Measurements from ENCODE around the gene TMEM74B. TPM values are rescaled to one million over a fixed set of nuclear protein-coding genes. Genes with fewer than 3 reads are reported as not detected.
"Not testable (repeated sequence)": the region's sequence is repeated elsewhere in the genome, so short reads cannot be mapped to it uniquely, and the experiment has no call there.

Gene TMEM74B
- polyA plus RNA-seq (2012; ENCODE audit: missing spikeins), result 0.30 TPM

DNA sequence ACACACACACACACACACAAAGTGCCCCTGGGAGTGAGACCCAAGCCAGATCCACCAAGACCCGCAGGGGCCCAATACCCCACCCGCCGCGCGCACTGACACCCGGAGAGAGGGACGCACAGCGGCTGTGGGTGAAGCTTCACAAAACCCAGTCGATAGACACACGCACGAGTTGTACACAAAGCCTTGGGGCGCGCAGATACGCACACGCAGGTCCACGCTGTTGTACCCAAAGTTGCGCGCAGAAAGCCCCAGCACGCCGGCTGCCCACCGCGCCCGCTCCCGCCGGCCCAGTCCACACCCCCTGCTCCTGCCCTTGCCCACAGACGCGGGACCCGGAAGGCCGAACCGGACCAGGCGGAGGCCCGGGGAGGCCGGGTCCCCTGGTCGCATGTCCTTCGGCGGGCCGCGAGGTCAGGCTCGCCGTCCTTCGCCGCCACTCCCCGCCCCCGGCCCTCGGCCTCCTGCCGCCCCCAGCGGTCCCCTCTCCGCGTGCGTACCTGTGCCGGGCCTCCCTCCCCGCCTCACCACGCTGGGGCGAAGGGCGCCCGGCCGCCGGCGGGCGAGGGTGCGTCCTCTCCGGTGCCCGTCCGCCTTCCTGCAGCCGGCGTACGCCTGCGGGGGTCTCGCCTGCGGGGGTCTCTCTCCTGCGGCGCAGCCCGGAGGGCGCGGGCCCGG lies at the start of gene TMEM74B:
TSS of gene TMEM74B (minus strand) at position 344 of the 678 bp plus-strand sequence. CDS start 1,180 bp downstream, outside the sequence.
- DNase-seq (ENCODE audit: insufficient read length), result no peak
- TF ChIP-seq TAF1 (IDR thresholded peaks at IDR 0.05; ENCODE audit: borderline replicate concordance, low read depth, low read length), result no peak
- TF ChIP-seq POLR2A (IDR thresholded peaks at IDR 0.05; ENCODE audit: low read depth, low read length), result no peak
- no peak for TF ChIP-seq POLR2AphosphoS5 (IDR thresholded peaks at IDR 0.05; ENCODE audit: low read depth, low read length)
- FAIRE-seq, result no peak

DNA sequence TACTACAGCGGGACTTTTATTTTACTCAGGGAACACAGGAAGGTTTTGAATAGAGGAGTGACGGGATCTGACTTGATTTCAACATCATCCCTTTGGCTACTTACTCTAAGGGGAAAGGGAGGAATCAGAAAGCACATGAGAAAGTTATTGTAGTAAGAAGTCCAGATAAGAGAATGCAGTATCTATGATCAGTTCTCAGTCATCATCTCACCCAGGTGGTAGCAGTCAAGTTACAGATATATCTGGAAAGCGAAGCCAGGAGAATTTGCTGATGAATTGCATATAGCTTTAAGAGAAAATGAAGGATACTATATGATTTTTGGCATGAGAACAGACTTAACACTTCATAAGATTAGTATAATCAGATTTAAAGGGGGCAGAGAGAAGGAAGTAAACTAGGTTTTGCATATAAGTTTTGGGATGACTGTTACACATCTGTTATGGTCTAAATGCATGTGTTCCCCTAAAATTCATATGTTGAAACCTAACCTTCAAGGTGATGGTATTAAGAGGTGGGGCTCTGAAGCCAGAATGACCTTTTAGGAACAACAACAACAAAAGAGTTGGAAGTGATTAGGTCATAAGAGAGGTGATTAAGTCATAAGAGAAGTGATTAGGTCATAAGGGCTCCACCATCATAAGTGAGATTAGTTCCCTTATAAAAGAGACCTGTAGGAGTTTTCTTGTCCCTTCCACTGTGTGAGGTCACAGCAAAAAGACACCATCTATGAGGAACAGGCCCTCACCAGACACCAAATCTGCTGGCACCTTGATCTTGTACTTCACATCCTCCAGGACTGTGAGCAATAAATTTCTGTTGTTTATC lies 47.7 kb upstream of the TMEM74B start:
- DNase-seq (ENCODE audit: insufficient read length) (no peak), FAIRE-seq (peak; percentile 44)
- TF ChIP-seq POLR2A (IDR thresholded peaks at IDR 0.05; ENCODE audit: low read depth, low read length), result no peak
- no peak for TF ChIP-seq POLR2AphosphoS5 (IDR thresholded peaks at IDR 0.05; ENCODE audit: low read depth, low read length)
- no peak for TF ChIP-seq TAF1 (IDR thresholded peaks at IDR 0.05; ENCODE audit: borderline replicate concordance, low read depth, low read length)

DNA sequence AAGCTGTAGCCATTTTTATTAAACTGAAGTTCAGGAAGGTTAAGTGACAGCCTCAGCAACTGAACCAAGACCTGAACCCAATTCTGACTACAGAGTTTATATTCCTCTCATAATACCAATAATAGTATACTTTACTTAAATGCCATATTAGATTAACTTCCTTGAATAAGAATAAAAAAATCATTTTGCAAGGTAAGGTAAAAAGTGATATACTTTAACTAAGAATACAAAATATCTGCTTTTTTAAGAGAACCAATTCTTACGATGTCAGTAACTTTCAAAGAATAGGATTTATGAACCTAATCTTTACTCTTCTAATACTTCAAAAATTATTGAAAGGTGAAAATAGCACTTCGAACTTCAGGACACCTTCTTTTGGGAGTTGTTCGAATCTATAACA lies 44.8 kb upstream of the TMEM74B start:
- DNase-seq (ENCODE audit: insufficient read length) (no peak), FAIRE-seq (no peak)
- TF ChIP-seq POLR2A (IDR thresholded peaks at IDR 0.05; ENCODE audit: low read depth, low read length) (no peak), POLR2AphosphoS5 (IDR thresholded peaks at IDR 0.05; ENCODE audit: low read depth, low read length) (no peak), TAF1 (IDR thresholded peaks at IDR 0.05; ENCODE audit: borderline replicate concordance, low read depth, low read length) (no peak)

DNA sequence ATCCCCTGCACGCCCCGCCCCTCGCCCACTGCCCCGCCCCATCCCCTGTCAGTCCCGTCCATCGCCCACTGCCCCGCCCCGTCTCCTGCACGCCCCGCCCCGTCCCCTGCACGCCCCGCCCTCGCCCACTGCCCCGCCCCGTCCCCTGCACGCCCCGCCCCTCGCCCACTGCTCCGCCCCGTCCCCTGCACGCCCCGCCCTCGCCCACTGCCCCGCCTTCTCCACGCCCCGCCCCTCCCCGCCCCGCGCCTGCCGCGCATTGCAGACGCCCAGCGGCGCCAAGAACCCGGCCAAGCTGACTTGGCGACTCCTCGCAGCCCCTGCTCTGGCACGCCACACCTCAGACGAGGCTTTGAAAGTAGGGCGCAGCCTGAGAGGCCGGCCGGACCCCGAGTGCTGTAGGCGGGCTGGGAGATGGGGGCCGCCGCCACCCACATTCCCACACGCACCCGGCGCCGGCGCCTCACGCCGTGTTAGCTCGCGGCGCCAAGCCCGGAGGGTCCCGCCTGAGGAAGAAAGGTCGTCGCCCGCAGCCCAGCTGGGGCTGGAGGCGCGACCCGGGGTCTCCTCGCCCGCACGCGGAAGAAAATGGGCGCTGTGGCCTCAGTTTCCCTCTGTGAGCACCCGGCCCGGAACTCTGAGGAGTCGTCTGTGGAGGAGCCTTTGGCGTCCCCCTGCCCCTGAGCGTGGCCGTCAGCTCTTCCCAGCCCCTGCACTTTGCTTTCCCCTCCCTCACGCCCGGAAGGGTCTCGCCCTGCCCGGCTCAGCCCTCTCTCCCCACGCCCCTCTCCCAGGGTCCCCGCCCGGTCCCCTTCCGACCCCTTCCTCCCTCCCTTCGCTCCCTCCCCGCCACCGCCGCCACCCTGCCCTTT lies 41.2 kb upstream of the TMEM74B start, which contains the start of gene RAD21L1:
TSS of gene RAD21L1 (plus strand) at position 262 of the 872 bp plus-strand sequence. CDS start 2,410 bp downstream, outside the sequence.
- no peak for TF ChIP-seq POLR2A (IDR thresholded peaks at IDR 0.05; ENCODE audit: low read depth, low read length)
- no peak for TF ChIP-seq TAF1 (IDR thresholded peaks at IDR 0.05; ENCODE audit: borderline replicate concordance, low read depth, low read length)
- TF ChIP-seq POLR2AphosphoS5 (IDR thresholded peaks at IDR 0.05; ENCODE audit: low read depth, low read length), result no peak
- peak; percentile 78 for DNase-seq (ENCODE audit: insufficient read length)
- FAIRE-seq, result peak; percentile 94

DNA sequence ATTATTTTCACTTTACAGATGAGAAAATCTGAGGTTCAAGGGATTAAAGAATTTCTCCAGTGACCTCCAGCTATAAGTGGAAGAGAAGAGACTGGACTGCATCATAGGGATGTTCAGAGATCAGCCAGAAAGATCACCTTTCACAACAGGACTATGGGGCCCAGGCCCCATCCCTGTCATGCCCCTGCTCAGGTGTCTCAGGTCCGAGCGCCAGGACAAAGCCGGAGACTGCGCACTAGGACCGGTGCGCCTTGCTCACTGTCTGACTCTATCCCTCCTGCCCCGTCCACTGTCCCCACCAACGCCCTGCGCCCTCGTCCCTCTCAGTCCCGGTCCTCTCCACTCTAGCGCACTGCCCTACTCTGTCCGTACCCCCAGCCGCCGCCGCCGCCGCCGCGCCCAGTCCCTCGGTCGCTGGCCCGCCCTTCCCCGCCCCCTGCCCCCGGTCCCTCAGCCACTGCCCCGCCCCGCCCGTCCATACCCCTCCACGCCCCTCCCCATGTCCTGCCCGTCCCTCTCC lies 40.5 kb upstream of the TMEM74B start:
- FAIRE-seq (no peak), DNase-seq (ENCODE audit: insufficient read length) (no peak)
- TF ChIP-seq POLR2AphosphoS5 (IDR thresholded peaks at IDR 0.05; ENCODE audit: low read depth, low read length) (no peak), TAF1 (IDR thresholded peaks at IDR 0.05; ENCODE audit: borderline replicate concordance, low read depth, low read length) (no peak), POLR2A (IDR thresholded peaks at IDR 0.05; ENCODE audit: low read depth, low read length) (no peak)

DNA sequence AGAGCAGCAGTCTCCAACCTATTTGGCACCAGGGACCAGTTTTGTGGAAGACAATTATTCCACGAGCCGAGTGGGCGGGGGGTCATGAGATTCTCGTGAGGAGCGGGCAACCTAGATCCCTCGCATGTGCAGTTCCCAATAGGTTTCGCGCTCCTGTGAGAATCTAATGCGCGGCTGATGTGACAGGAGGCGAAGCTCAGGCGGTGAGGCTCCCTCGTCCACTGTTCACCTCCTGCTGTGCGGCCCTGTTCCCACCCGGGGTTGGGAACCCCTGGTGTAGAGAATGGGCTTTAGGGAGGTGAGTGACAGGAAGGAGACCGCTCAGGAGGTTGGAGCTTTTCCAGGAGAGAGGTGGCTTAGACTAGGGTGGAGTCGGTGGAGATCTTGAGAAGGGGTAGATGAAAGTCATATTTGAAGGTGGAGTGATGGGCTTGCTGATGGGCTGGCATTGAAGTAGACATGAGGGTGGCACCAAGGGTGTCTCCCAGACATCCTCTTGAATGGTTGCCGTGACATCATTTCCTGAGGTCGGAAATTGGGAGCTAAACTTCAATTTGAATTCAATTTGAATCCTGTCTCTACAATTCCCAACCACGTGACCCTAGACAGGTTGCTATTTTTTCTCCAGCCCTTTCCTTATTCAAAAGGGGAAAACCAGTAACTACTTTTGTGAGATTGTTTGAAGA lies 39.6 kb upstream of the TMEM74B start:
- DNase-seq (ENCODE audit: insufficient read length) (no peak), FAIRE-seq (no peak)
- TF ChIP-seq POLR2AphosphoS5 (IDR thresholded peaks at IDR 0.05; ENCODE audit: low read depth, low read length) (no peak), TAF1 (IDR thresholded peaks at IDR 0.05; ENCODE audit: borderline replicate concordance, low read depth, low read length) (no peak), POLR2A (IDR thresholded peaks at IDR 0.05; ENCODE audit: low read depth, low read length) (no peak)

DNA sequence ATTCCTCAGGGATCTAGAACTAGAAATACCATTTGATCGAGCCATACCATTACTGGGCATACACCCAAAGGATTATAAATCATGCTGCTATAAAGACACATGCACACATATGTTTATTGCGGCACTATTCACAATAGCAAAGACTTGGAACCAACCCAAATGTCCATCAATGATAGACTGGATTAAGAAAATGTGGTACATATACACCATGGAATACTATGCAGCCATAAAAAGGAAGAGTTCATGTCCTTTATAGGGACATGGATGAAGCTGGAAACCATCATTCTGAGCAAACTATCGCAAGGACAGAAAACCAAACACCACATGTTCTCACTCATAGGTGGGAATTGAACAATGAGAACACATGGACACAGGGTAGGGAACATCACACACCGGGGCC lies 38.0 kb upstream of the TMEM74B start:
- not testable (repeated sequence) for DNase-seq (ENCODE audit: insufficient read length); FAIRE-seq

DNA sequence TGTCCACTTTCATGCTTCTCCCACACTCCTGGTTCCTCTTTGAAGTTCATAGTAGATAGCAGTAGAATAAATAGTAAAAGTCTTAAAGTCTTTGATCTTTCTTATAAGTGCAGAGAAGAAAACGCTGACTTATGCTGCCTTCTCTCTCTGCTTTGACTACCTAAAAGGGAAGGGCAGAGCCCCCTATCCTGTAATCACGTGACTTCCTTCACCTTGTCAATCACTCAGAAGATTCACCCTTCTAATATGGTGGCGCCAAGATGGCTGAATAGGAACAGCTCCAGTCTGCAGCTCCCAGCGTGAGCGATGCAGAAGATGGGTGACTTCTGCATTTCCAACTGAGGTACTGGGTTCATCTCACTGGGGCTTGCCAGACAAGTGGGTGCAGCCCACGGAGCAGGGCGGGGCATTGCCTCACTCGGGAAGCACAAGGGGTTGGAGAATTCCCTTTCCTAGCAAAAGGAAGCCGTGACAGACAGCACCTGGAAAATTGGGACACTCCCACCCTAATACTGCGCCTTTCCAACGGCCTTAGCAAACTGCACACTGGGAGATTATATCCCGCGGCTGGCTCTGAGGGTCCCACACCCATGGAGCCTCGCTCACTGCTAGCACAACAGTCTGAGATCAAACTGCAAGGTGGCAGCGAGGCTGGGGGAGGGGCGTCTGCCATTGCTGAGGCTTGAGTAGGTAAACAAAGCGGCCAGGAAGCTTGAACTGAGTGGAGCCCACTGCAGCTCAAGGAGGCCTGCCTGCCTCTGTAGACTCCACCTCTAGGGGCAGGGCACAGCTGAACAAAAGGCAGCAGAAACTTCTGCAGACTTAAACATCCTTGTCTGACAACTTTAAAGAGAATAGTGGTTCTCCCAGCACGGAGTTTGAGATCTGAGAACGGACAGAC lies 32.0 kb upstream of the TMEM74B start:
- DNase-seq (ENCODE audit: insufficient read length); FAIRE-seq: not testable (repeated sequence)

DNA sequence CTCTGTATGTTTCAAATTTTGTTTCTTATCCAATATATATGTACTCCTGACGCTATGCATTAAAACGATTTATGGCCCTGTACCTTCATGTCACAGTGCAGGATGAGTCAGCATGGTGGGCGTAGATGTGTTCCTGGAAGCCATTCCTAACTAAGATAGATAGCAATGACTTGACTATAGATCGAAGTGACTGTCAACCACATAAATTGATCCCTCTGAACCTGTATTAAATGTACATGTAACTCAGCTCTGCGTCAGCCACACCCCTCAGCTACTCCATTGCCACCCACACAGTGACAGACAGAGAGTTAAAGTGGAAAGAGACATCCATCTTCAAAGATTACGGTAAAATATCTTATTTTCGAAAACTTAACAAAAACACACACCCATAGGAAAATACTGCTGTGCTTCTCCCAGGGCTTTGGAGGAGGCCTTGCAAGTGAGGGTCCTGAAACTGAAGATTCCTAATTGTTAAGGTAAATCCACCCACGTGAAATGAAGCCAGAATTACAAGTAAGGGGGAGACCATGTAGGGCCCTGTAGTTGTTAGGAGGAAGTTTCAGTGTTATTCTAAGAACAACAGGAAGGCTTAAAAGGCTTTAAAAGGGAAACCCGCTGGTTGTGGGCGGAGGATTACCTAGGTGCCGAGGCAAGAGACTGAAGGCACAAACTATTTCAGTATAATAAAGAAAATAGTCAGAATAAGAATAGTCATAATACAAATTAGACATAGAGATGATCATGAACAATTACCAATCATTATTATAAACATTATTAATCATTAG lies 30.8 kb upstream of the TMEM74B start:
- no peak for FAIRE-seq
- TF ChIP-seq TAF1 (IDR thresholded peaks at IDR 0.05; ENCODE audit: borderline replicate concordance, low read depth, low read length), result no peak
- TF ChIP-seq POLR2AphosphoS5 (IDR thresholded peaks at IDR 0.05; ENCODE audit: low read depth, low read length), result no peak
- no peak for TF ChIP-seq POLR2A (IDR thresholded peaks at IDR 0.05; ENCODE audit: low read depth, low read length)
- DNase-seq (ENCODE audit: insufficient read length), result no peak

All from GM12892 (cell line).